Measurements from ENCODE around the gene NFYC. TPM values are rescaled to one million over a fixed set of nuclear protein-coding genes. Genes with fewer than 3 reads are reported as not detected.

NFYC gene
- total RNA-seq, 4 donors from 2014 or later, result 30.2 to 45.6 (median 43.2) TPM

DNA sequence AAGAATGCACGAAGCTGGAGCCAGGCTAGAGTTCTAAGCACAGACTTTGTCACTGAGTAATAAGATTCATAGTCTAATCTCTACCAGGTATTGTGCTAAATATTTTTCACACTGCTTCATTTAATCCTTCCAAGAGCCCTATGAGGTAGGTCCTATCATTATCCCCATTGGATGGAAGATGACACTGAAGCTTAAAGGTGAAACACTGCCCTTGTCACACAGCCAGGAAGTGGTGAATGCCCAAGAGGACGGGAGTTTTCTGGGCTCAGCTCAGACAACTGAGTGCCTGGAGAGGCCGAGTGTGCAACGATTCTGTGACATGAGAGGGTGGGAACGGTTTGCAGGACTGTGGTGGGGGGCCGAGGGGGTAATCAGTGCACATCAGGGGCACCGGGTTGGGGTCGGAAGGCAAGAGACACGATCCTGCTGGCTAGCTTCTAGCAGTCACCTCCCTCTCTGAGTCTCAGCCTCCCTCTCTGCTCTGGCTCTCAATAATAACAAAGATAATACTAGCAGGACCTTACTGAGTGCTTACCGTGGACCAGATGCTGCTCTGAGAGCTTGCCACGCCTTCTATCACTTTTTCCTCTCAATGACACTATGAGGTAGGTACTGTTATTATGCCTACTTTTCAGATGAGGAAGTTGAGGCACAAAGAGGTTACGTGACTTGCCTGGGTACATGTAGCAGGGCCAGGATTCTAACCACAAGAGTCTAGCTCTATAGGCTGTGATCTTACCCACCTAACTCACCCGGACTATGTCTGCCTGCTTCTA lies 104.5 kb downstream of the NFYC start:
- TF ChIP-seq, protein P1, sequence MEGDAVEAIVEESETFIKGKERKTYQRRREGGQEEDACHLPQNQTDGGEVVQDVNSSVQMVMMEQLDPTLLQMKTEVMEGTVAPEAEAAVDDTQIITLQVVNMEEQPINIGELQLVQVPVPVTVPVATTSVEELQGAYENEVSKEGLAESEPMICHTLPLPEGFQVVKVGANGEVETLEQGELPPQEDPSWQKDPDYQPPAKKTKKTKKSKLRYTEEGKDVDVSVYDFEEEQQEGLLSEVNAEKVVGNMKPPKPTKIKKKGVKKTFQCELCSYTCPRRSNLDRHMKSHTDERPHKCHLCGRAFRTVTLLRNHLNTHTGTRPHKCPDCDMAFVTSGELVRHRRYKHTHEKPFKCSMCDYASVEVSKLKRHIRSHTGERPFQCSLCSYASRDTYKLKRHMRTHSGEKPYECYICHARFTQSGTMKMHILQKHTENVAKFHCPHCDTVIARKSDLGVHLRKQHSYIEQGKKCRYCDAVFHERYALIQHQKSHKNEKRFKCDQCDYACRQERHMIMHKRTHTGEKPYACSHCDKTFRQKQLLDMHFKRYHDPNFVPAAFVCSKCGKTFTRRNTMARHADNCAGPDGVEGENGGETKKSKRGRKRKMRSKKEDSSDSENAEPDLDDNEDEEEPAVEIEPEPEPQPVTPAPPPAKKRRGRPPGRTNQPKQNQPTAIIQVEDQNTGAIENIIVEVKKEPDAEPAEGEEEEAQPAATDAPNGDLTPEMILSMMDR (IDR thresholded peaks at IDR 0.05; ENCODE audit: low read depth), result no peak

DNA sequence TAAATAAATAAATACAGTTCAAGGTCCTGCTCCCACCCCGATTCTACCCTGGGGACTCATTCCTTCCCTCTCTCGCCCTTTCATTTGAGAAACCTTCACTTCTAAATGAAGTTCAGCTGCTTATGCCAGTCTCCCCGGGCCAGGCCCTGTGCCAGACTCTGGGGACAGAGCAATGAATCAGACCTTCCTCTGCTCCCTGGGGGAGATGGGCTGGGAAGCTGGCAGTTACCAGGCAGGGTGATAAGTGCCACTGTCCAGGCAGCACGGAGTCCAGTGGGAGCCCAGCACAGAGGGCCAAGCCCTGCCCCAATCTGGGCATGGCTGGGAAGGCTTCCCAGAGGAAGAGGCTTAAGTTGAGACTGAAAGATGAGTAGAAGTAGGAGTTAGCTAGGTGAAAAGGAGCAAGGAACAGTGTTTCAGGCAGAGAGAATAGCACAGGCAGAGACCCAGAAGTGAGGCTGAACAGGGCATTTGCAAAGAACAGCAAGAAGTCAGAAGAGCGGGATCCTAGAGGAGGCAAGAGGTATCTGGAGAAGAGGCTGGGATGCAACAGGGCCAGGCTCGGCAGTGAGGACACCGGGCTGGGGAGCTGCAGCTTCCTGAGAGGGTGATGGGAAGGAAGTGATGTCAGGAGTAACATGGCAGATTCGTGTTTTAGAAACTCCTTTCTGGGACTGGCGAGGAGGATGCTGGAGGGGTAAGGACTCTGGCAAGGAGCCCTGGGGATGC lies 105.6 kb downstream of the NFYC start:
- TF ChIP-seq, protein P1 (IDR thresholded peaks at IDR 0.05; ENCODE audit: low read depth), result no peak

- TF ChIP-seq, protein P1 (IDR thresholded peaks at IDR 0.05; ENCODE audit: low read depth), result no peak
These were observed 106.1 kb downstream of the NFYC start for GRCh38 chr1:40797668-40798010.

DNA sequence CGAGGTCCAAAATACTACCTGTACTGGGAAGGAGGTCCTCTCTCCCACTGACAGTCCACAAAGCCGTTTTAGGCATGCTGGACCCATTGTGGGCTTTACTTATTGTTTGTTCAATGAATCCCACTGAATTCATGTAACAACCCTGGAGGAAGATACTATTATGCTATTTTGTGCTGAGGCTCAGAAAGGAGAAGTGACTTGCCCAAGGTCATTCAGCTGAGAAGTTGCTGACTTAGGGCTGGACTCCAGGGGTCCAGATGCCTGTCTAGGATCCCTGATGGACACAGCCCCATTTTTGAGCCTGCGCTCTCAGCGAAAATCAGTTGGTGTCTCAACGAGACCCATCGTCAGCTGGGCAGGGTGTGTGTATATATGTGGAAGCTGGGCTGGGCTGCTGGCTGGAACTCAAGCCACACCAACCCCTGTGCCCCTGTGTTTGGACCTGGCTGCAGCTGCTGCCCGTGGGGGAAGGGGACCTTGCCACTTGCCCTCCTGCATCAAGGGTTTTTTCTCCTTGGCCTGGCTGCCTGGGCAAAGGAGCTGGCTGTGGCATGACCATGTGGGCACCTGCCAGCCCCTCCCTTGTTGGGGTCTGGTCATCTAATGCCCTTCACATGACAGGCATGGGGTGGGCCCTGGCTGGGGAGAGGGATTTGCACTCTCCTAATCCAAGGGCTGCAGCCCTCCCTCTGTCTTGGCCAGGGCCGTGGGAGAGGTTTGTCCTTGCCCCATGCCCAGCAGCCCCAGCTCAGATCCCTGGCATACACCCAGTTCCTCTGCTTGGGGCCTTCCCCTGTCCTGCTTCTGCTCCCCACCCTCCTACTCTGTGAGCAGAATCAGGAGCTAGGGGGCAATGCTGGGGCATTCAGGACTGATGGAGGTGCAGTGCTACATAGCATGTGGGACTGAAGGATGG lies 107.1 kb downstream of the NFYC start:
- TF ChIP-seq, protein P1 (IDR thresholded peaks at IDR 0.05; ENCODE audit: low read depth), result no peak

DNA sequence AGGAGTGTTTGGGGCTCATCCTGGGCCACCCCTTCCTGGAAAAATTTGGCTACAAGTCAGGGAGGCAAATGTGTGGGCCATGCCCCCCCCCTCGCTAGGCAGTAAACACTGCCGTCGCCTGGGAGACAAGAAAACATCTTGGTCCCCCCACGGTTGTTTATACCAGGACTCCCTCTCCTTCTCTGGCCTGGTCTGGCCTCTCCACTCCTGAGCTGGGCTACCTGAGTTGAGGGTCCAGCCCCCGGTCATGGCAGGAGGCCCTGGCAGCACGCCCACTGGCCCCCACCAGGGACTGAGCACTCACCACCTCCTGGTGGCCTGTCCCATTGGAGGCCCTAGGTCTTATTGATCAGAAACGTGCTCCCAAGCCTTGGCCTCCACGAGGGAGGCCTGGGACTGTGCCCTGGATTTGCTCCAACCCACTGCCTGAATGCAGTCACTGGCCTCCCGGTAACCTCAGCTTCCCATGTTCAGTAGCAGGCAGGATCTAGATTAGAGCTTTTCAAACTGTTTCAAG lies 107.9 kb downstream of the NFYC start:
- TF ChIP-seq, protein P1 (IDR thresholded peaks at IDR 0.05; ENCODE audit: low read depth), result no peak

GRCh38 chr1:40801742-40802077 lies 110.2 kb downstream of the NFYC start:
- TF ChIP-seq, protein P1 (IDR thresholded peaks at IDR 0.05; ENCODE audit: low read depth), result no peak

All from subcutaneous adipose tissue (tissue), 4 donors.